H9 (cell line): Measurements from ENCODE around the gene WNT2. TPM values are rescaled to one million over a fixed set of nuclear protein-coding genes. Genes with fewer than 3 reads are reported as not detected.

Experiments used
- DNase-seq: peaks from one replicate; pipeline ENCODE4 v3.0.0-alpha.2; 2017
- H2AFZ ChIP-seq: one replicate; pipeline ENCODE4 v1.6.1; 2013; ENCODE audit warnings: mild to moderate bottlenecking, low read length, control low read depth, moderate library complexity
- H2AK5ac ChIP-seq: 2 replicates; pipeline ENCODE4 v1.6.1; 2013; ENCODE audit warnings: low read length, control low read depth, mixed read lengths; ENCODE audit not compliant: insufficient read length
- H2BK120ac ChIP-seq: one replicate; pipeline ENCODE4 v1.6.1; 2013; ENCODE audit warnings: low read depth, mild to moderate bottlenecking, low read length, control low read depth, inconsistent platforms; ENCODE audit not compliant: poor library complexity, severe bottlenecking
- H2BK12ac ChIP-seq: 2 replicates; pipeline ENCODE4 v1.6.1; 2013; ENCODE audit warnings: low read length, control low read depth, mixed read lengths, low read depth; ENCODE audit not compliant: insufficient read length
- H2BK15ac ChIP-seq: 2 replicates; pipeline ENCODE4 v1.6.1; 2013; ENCODE audit warnings: low read depth, low read length, control low read depth
- H2BK20ac ChIP-seq: one replicate; pipeline ENCODE4 v1.6.1; 2013; ENCODE audit warnings: low read depth, mild to moderate bottlenecking, low read length, control low read depth, inconsistent platforms; ENCODE audit not compliant: poor library complexity, severe bottlenecking
- H2BK5ac ChIP-seq: 2 replicates; pipeline ENCODE4 v1.6.1; 2013; ENCODE audit warnings: low read length, control low read depth, mixed read lengths; ENCODE audit not compliant: insufficient read length
- H3K14ac ChIP-seq: 2 replicates; pipeline ENCODE4 v1.6.1; 2013; ENCODE audit warnings: low read length, control low read depth; ENCODE audit not compliant: insufficient read depth
- H3K18ac ChIP-seq: 2 replicates; pipeline ENCODE4 v1.6.1; 2013; ENCODE audit warnings: low read depth, mild to moderate bottlenecking, mixed read lengths, low read length, control low read depth; ENCODE audit not compliant: insufficient read length
- H3K23ac ChIP-seq: 2 replicates; pipeline ENCODE4 v1.6.1; 2013; ENCODE audit warnings: low read length, control low read depth, mixed read lengths, low read depth; ENCODE audit not compliant: insufficient read length
- H3K23me2 ChIP-seq: 2 replicates; pipeline ENCODE4 v1.6.1; 2013; ENCODE audit warnings: low read depth, mild to moderate bottlenecking, mixed read lengths, low read length, control low read depth; ENCODE audit not compliant: insufficient read length, poor library complexity, severe bottlenecking
- H3K27ac ChIP-seq: 2 replicates; pipeline ENCODE4 v1.5.1; 2013; ENCODE audit warnings: low read length, control low read depth, mixed read lengths, low read depth; ENCODE audit not compliant: insufficient read length
- H3K27me3 ChIP-seq: 2 replicates; pipeline ENCODE4 v1.6.1; 2013; ENCODE audit warnings: low read length, control low read depth, inconsistent platforms; ENCODE audit not compliant: insufficient read depth
- H3K4ac ChIP-seq: 2 replicates; pipeline ENCODE4 v1.6.1; 2013; ENCODE audit warnings: low read depth, mild to moderate bottlenecking, control low read depth, inconsistent platforms, low read length, moderate library complexity
- H3K4me1 ChIP-seq: 2 replicates; pipeline ENCODE4 v1.6.1; 2013; ENCODE audit warnings: low read length, control low read depth, inconsistent platforms; ENCODE audit not compliant: insufficient read depth
- H3K4me2 ChIP-seq: 2 replicates; pipeline ENCODE4 v1.6.1; 2013; ENCODE audit warnings: low read length, control low read depth, mixed read lengths; ENCODE audit not compliant: insufficient read length, insufficient read depth
- H3K56ac ChIP-seq: 2 replicates; pipeline ENCODE4 v1.6.1; 2013; ENCODE audit warnings: low read depth, mild to moderate bottlenecking, mixed read lengths, low read length, control low read depth; ENCODE audit not compliant: insufficient read length
- H3K79me1 ChIP-seq: 2 replicates; pipeline ENCODE4 v1.6.1; 2013; ENCODE audit warnings: low read depth, mild to moderate bottlenecking, moderate library complexity, low read length, control low read depth, inconsistent platforms; ENCODE audit not compliant: insufficient read depth, poor library complexity, severe bottlenecking
- H3K79me2 ChIP-seq: 2 replicates; pipeline ENCODE4 v1.6.1; 2013; ENCODE audit warnings: low read length, control low read depth, inconsistent platforms; ENCODE audit not compliant: insufficient read depth
- H3K9ac ChIP-seq: 2 replicates; pipeline ENCODE4 v1.6.1; 2013; ENCODE audit warnings: low read length, control low read depth, mixed read lengths; ENCODE audit not compliant: insufficient read length; ENCODE audit errors: extremely low read depth
- H3K9me3 ChIP-seq: one replicate; pipeline ENCODE4 v1.6.1; 2013; ENCODE audit warnings: low read depth, low read length, inconsistent platforms; ENCODE audit not compliant: control insufficient read depth
- H3T11ph ChIP-seq: one replicate; pipeline ENCODE4 v1.6.1; 2013; ENCODE audit warnings: mild to moderate bottlenecking, low read length, control low read depth, inconsistent platforms
- H4K20me1 ChIP-seq: one replicate; pipeline ENCODE4 v1.6.1; 2013; ENCODE audit not compliant: control insufficient read depth, insufficient read length, insufficient read depth
- H4K5ac ChIP-seq: 2 replicates; pipeline ENCODE4 v1.6.1; 2013; ENCODE audit warnings: low read depth, mild to moderate bottlenecking, mixed read lengths, low read length, control low read depth; ENCODE audit not compliant: insufficient read length
- H4K8ac ChIP-seq: replicated peaks from 2 replicates; pipeline ENCODE4 v1.6.1; 2013; ENCODE audit warnings: low read length, control low read depth, mixed read lengths, low read depth; ENCODE audit not compliant: insufficient read length
- H4K91ac ChIP-seq: 2 replicates; pipeline ENCODE4 v1.6.1; 2013; ENCODE audit warnings: low read depth, mild to moderate bottlenecking, moderate library complexity, mixed read lengths, low read length, control low read depth; ENCODE audit not compliant: insufficient read length
- H3K27ac Mint-ChIP-seq, 3 experiments: 2 replicates in 2 of 3; 3 replicates in 1 of 3; pipeline ENCODE4 v1.8.0; 2020 to 2021; ENCODE audit warnings: mixed read lengths in 3 of 3, mild to moderate bottlenecking in 1 of 3, moderate library complexity in 1 of 3
- H3K27me3 Mint-ChIP-seq: 2 replicates; pipeline ENCODE4 v1.8.0; 2021; ENCODE audit warnings: low read depth, mild to moderate bottlenecking, moderate library complexity, mixed read lengths
- H3K36me3 Mint-ChIP-seq, 3 experiments: 2 replicates in 2 of 3; 3 replicates in 1 of 3; pipeline ENCODE4 v1.8.0; 2020 to 2021; ENCODE audit warnings: low read depth in 3 of 3, mixed read lengths in 3 of 3; ENCODE audit not compliant: insufficient read depth in 1 of 3
- H3K4me1 Mint-ChIP-seq, 2 experiments: 2 replicates each; pipeline ENCODE4 v1.8.0; 2020; ENCODE audit warnings: mixed read lengths in 2 of 2
- H3K4me3 Mint-ChIP-seq, 2 experiments: 2 replicates in 1 of 2; 3 replicates in 1 of 2; pipeline ENCODE4 v1.8.0; 2020 to 2021; ENCODE audit warnings: mild to moderate bottlenecking in 2 of 2, mixed read lengths in 2 of 2, moderate library complexity in 1 of 2
- H3K9me3 Mint-ChIP-seq, 2 experiments: 2 replicates in 1 of 2; 3 replicates in 1 of 2; pipeline ENCODE4 v1.8.0; 2020; ENCODE audit warnings: mild to moderate bottlenecking in 2 of 2, mixed read lengths in 2 of 2, moderate library complexity in 1 of 2
- CTCF ChIP-seq: fragments of 200-600 bp; sonication (generic); conservative IDR thresholded peaks from 3 replicates; pipeline ENCODE4 v1.8.0; 2021; ENCODE audit warnings: antibody characterized with exemption, mild to moderate bottlenecking
- WGBS: extraction: QIAGEN DNeasy Blood & Tissue Kit; methylation state at CpG from one replicate; pipeline ENCODE4 v1.1.7; 2013; ENCODE audit warnings: missing lambda C conversion rate, low lambda C conversion rate, mixed read lengths; ENCODE audit not compliant: insufficient read length; ENCODE audit errors: extremely low coverage; 5-methylcytosine and 5-hydroxymethylcytosine counted together
- total RNA-seq: library from RNA; stranded (reverse); gene quantifications from 2 replicates; pipeline ENCODE4 v1.2.1, GENCODE V29; 2021

WNT2 gene
- total RNA-seq, 1 experiment from 2014 or later = not detected

- H3K79me1 ChIP-seq = no peaks in the 10 kb centered on the region
- no peak overlapping the region for H4K8ac ChIP-seq
- H4K5ac ChIP-seq = no peak overlapping the region
- Mint-ChIP-seq H3K27ac (no peak overlapping the region), H3K4me3 (no peak overlapping the region), H3K27me3 (no peaks in the 10 kb centered on the region; the same call in 1 of the 2 replicates), H3K9me3 (no peaks in the 10 kb centered on the region; a peak in 1 of 5 replicates), H3K36me3 (no peaks in the 10 kb centered on the region), H3K4me1 (0 out of 4 replicates have a peak, but pooled peaks cover 0 to 5% of the 10 kb centered on the region in 2 experiments)
- H3K79me2 ChIP-seq = no peaks in the 10 kb centered on the region
- no peak overlapping the region for H3K56ac ChIP-seq
- H3T11ph ChIP-seq = no peak overlapping the region
- DNase-seq = no peak
- H3K23ac ChIP-seq = no peak overlapping the region
- no peak overlapping the region for H3K9ac ChIP-seq
- H2BK5ac ChIP-seq = no peak overlapping the region
- H4K20me1 ChIP-seq = no peaks in the 10 kb centered on the region
- no peak overlapping the region for H2BK20ac ChIP-seq
- no peak overlapping the region for H2AK5ac ChIP-seq
- H3K27me3 ChIP-seq = no peaks in the 10 kb centered on the region
- H3K14ac ChIP-seq = no peak overlapping the region
- no peaks in the 10 kb centered on the region for H3K4me1 ChIP-seq
- WGBS = no CpG with 5 or more reads among the region's 3 CpGs
- no peak for TF ChIP-seq CTCF
- no peak overlapping the region for H2AFZ ChIP-seq
- no peak overlapping the region for H3K27ac ChIP-seq
- no peak overlapping the region for H3K4ac ChIP-seq
- no peak overlapping the region for H2BK12ac ChIP-seq
- H4K91ac ChIP-seq = no peak overlapping the region
- no peak overlapping the region for H3K18ac ChIP-seq
- H3K4me2 ChIP-seq = no peak overlapping the region
- no peaks in the 10 kb centered on the region for H3K9me3 ChIP-seq
- H3K23me2 ChIP-seq = no peaks in the 10 kb centered on the region
- H2BK15ac ChIP-seq = no peak overlapping the region
- H2BK120ac ChIP-seq = no peak overlapping the region
Observed at GRCh38 chr7:117269886-117270285, 53.0 kb downstream of the WNT2 start.
